HL-60 (cell line): ENCODE measurements around the gene YY2.

Experiments used
- CTCF ChIP-seq: IDR thresholded peaks from one replicate; pipeline ENCODE4 v1.5.1; 2011; ENCODE audit warnings: low read length, control low read depth, inconsistent platforms; ENCODE audit not compliant: insufficient read depth
- REST ChIP-seq: IDR thresholded peaks from 2 replicates; pipeline ENCODE4 v1.6.1; 2012; ENCODE audit warnings: low read depth; ENCODE audit not compliant: insufficient replicate concordance

- TF ChIP-seq CTCF (no peak), REST (no peak)
These were observed 19.2 kb downstream of the YY2 start for GRCh38 chrX:21875013-21875412.
